CD4-positive, alpha-beta T cell treated with Interleukin-6 for 4 hours (primary cell): ENCODE results near the gene GPR26.

Experiments
- DNase-seq: peaks from one replicate; pipeline ENCODE4 v3.0.0-alpha.2; 2020; ENCODE audit warnings: mixed read lengths

GPR26 gene

GRCh38 chr10:123666318-123667236, at the start of gene GPR26:
Gene GPR26 (plus strand): TSS chr10:123666355. CDS start chr10:123666408, 53 bp downstream.
- no peak for DNase-seq

- no peak for DNase-seq
These were observed 47.9 kb upstream of the GPR26 start for GRCh38 chr10:123618224-123618623.

GRCh38 chr10:123619067-123619855, 46.9 kb upstream of the GPR26 start:
- no peak for DNase-seq

DNA sequence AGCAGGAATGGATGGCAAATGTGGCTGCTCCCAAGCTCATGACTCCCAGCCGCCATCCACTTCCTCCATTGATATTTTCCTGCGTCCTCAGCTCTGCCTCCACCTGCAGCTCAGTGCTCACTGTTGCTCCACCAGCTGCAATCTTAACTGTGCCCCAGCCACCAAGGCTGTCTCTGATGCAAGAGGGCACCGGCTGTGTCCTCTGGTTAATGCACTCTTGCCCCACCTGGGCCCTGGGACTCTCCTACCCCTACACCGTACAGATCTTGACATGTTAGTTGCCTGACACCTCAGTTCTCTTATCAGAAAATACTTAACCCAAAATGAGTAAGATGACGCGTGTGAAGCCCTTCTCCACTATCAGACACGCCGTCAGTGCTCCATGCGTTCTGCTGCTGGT, 45.5 kb upstream of the GPR26 start:
- DNase-seq: no peak

GRCh38 chr10:123621492-123621891, 44.7 kb upstream of the GPR26 start:
- no peak for DNase-seq

DNA sequence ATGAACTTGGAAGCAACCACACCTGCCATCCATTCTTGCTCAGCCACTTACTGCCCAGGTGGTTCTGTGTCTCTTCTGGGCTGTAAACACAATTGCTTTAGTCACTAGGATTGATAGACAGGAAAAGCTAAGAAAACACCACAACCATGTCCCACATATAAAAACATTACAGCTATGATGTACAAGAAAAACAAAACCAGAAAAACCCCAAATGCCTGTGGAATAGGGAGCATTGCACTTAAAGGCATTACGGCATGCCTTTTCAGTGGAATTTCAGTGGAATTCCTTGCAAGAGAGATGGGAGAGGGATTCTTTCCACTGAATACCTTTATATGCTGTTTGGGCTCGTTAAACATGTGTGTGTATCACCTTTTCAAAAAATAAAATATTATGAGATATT, 44.2 kb upstream of the GPR26 start:
- DNase-seq: no peak

- no peak for DNase-seq
These were observed 43.8 kb upstream of the GPR26 start for GRCh38 chr10:123622381-123622780.

DNA sequence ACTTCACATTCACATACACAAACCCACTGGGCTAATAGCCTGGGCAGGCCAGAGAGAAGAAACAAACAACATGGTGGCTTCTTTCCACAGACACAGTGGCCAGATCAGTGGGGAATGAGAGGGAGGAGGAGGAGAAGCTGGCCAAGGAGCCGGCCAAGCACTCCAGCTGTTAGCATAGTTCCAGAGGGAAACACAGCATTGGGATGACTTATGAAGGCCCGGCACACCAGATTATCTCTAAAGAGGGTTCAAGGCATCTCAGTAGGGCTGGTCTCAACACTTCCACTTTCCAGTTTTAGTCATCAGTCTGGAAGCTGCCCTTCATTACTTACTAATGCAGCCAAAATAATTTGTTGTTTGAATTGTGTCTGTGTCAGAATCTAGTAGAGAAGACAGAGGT, 42.1 kb upstream of the GPR26 start:
- DNase-seq: no peak

GRCh38 chr10:123633106-123633505, 33.0 kb upstream of the GPR26 start:
- no peak for DNase-seq

DNA sequence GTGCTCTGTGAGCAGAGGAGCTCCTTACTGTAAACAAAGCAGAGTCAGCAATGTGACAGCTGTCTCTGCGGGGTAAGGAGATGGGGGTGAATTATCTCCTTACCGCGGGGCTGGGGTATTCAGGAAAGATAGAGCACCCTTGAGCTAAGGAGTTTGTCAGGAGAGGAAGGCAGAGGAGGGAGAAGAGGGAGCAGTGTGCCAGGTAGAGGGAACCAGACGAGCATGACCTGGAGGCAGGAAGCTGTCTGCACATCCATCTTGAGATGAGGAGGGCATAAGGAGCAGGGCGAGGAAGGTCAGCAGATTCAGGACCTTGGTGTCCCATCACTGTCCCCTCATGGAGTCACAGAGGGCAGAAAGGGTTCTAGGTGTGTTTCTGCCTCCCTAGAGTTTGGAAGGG, 32.5 kb upstream of the GPR26 start:
- no peak for DNase-seq

- no peak for DNase-seq
These were observed 31.9 kb upstream of the GPR26 start for GRCh38 chr10:123634221-123634620.

- no peak for DNase-seq
These were observed 31.0 kb upstream of the GPR26 start for GRCh38 chr10:123635131-123635530.

GRCh38 chr10:123635745-123636144, 30.4 kb upstream of the GPR26 start:
- no peak for DNase-seq

GRCh38 chr10:123636598-123637325, 29.4 kb upstream of the GPR26 start:
- no peak for DNase-seq

DNA sequence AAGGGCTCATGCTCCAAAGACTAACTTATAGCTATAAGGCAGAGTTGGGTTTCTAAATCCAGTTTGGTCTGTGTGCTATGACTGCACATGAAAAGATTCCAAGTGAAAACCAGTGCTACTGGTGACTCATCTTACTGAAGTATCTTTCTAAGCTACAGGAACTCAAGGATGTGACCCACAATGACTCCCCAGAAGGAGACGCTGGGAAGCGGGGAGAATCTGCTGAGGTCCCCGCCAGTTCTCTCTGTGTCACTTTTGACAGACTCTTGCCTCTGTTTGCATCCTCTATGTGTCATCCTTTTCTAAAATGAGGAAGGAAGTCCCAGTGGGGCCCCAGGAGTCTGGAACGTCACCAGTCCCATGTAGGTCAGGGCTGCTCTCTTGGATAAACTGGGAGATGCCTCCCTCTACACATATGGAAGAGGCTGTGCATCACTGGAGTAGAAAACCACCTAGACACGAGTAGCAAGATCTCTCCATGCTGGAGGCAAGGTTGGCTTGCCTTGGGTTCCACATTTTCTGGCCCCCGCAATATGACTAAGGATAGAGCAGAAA, 28.8 kb upstream of the GPR26 start:
- no peak for DNase-seq

DNA sequence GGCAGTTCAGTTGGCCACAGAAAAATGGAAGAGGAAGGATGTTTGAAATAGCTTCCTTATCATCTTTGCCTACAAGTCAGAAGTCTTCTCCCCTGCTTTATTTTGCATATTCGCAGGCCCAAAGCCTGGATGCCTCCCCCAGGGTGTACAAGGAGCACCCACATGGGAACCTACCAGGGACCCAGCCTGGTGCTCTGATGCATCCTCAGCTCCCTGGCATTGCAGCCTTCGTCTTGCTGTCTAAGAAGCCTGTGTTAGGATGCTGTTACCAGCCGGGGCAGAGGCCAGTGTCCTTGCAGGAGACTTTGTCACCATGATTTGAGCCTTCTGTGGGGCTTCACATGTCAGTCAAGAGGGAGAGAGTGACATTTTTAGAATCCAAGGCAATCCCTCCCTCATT, 27.0 kb upstream of the GPR26 start:
- no peak for DNase-seq

- DNase-seq: no peak
These were observed 26.1 kb upstream of the GPR26 start for GRCh38 chr10:123640016-123640535.

DNA sequence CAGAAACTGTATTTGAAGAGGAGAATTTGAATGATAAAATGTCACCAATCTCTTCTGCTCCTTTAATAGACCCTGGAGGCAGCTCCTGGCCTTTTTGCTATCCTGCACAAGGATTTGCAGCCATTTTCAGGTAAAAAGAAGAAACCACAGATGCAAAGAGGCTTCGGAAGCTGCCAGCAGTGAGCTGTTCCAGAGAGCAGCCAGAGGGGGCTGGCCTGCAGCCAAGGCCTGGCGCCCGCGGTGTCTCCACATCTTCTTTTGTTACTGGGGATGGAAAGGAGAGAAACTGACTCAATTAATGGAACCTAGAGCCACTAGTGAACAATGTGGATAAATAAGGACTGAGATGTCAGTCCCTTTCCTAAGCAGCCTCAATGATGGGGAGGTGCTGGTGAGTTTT, 23.9 kb upstream of the GPR26 start:
- DNase-seq: no peak

GRCh38 chr10:123642697-123643096, 23.5 kb upstream of the GPR26 start:
- no peak for DNase-seq

GRCh38 chr10:123643315-123643714, 22.8 kb upstream of the GPR26 start:
- no peak for DNase-seq

- DNase-seq: no peak
These were observed 21.1 kb upstream of the GPR26 start for GRCh38 chr10:123645016-123645415.

GRCh38 chr10:123645615-123646014, 20.5 kb upstream of the GPR26 start:
- DNase-seq: no peak

GRCh38 chr10:123648595-123648994, 17.6 kb upstream of the GPR26 start:
- DNase-seq: no peak
